Chondrocyte (in vitro differentiated cells): Measurements from ENCODE around the gene SLC10A7. TPM values are rescaled to one million over a fixed set of nuclear protein-coding genes. Genes with fewer than 3 reads are reported as not detected.

Experiments used
- DNase-seq: peaks from one replicate; pipeline ENCODE4 v3.0.0; 2021; ENCODE audit warnings: mixed read lengths, low spot score
- H3K27ac Mint-ChIP-seq: one replicate; pipeline ENCODE4 v1.8.0; 2021; ENCODE audit warnings: mild to moderate bottlenecking, moderate library complexity, mixed read lengths; ENCODE audit not compliant: unreplicated experiment
- H3K27me3 Mint-ChIP-seq: 2 replicates; pipeline ENCODE4 v1.8.0; 2021; ENCODE audit warnings: low read depth, mixed read lengths
- H3K36me3 Mint-ChIP-seq: 2 replicates; pipeline ENCODE4 v1.8.0; 2021; ENCODE audit warnings: low read depth, mixed read lengths
- H3K4me1 Mint-ChIP-seq: 2 replicates; pipeline ENCODE4 v1.8.0; 2021; ENCODE audit warnings: low read depth, mild to moderate bottlenecking, mixed read lengths
- H3K4me3 Mint-ChIP-seq: one replicate; pipeline ENCODE4 v1.8.0; 2021; ENCODE audit warnings: mild to moderate bottlenecking, moderate library complexity, mixed read lengths; ENCODE audit not compliant: unreplicated experiment
- H3K9me3 Mint-ChIP-seq: 2 replicates; pipeline ENCODE4 v1.8.0; 2021; ENCODE audit warnings: low read depth, mixed read lengths
- CTCF ChIP-seq: fragments of 200-600 bp; sonication (generic); IDR thresholded peaks from 2 replicates; pipeline ENCODE4 v1.5.0; 2021; ENCODE audit warnings: antibody characterized with exemption, mild to moderate bottlenecking, moderate library complexity
- total RNA-seq: library from RNA; stranded (reverse); gene quantifications from 3 replicates; pipeline ENCODE4 v1.2.1, GENCODE V29; 2021

SLC10A7 gene
- total RNA-seq, 1 donor from 2014 or later = 7.6 TPM

- Mint-ChIP-seq H3K9me3 (peaks cover 10% of the 10 kb centered on the region), H3K27me3 (no peaks in the 10 kb centered on the region), H3K27ac (peak overlapping the region; percentile 17), H3K4me3 (no peak overlapping the region), H3K4me1 (no peaks in the 10 kb centered on the region), H3K36me3 (no peaks in the 10 kb centered on the region)
- TF ChIP-seq CTCF = no peak
- no peak for DNase-seq
Measured at GRCh38 chr4:146235654-146236177, 286.0 kb downstream of the SLC10A7 start.

GRCh38 chr4:146232131-146232722 lies 289.5 kb downstream of the SLC10A7 start:
- Mint-ChIP-seq H3K27me3 (no peaks in the 10 kb centered on the region), H3K4me1 (no peaks in the 10 kb centered on the region), H3K4me3 (no peak overlapping the region), H3K36me3 (no peaks in the 10 kb centered on the region), H3K9me3 (peaks cover 10% of the 10 kb centered on the region), H3K27ac (no peak overlapping the region)
- DNase-seq = no peak
- no peak for TF ChIP-seq CTCF

GRCh38 chr4:146229406-146229805 lies 292.3 kb downstream of the SLC10A7 start:
- no peaks in the 10 kb centered on the region for H3K4me1 Mint-ChIP-seq
- H3K36me3 Mint-ChIP-seq = no peaks in the 10 kb centered on the region
- H3K27me3 Mint-ChIP-seq = no peaks in the 10 kb centered on the region
- no peak overlapping the region for H3K4me3 Mint-ChIP-seq
- no peak for TF ChIP-seq CTCF
- H3K27ac Mint-ChIP-seq = no peak overlapping the region
- DNase-seq = no peak
- H3K9me3 Mint-ChIP-seq = peaks cover 10% of the 10 kb centered on the region

GRCh38 chr4:146224326-146224966 lies 297.3 kb downstream of the SLC10A7 start:
- H3K27me3 Mint-ChIP-seq = no peaks in the 10 kb centered on the region
- DNase-seq = no peak
- no peak overlapping the region for H3K27ac Mint-ChIP-seq
- H3K36me3 Mint-ChIP-seq = no peaks in the 10 kb centered on the region
- no peaks in the 10 kb centered on the region for H3K9me3 Mint-ChIP-seq
- TF ChIP-seq CTCF = no peak
- H3K4me3 Mint-ChIP-seq = no peak overlapping the region
- H3K4me1 Mint-ChIP-seq = peaks cover 7% of the 10 kb centered on the region

- peak overlapping the region; percentile 76 for H3K27ac Mint-ChIP-seq
- H3K4me3 Mint-ChIP-seq = peak overlapping the region; percentile 50
- no peaks in the 10 kb centered on the region for H3K36me3 Mint-ChIP-seq
Measured at GRCh38 chr4:146222313-146222712, 299.4 kb downstream of the SLC10A7 start.

More at GRCh38 chr4:146222313-146222712, 299.4 kb downstream of the SLC10A7 start:
- peaks cover 7% of the 10 kb centered on the region for H3K4me1 Mint-ChIP-seq
- H3K9me3 Mint-ChIP-seq = no peaks in the 10 kb centered on the region
- no peaks in the 10 kb centered on the region for H3K27me3 Mint-ChIP-seq
- no peak for DNase-seq
- no peak for TF ChIP-seq CTCF
